BJ (cell line): ENCODE data around the gene LMNTD2. TPM values are rescaled to one million over a fixed set of nuclear protein-coding genes. Genes with fewer than 3 reads are reported as not detected.

Experiments used
- CTCF ChIA-PET: fragments of 350-600 bp; formaldehyde crosslinking; extraction: SDS; loops from one replicate; lab custom pipeline; 2021; ENCODE audit warnings: antibody characterized with exemption, inconsistent platforms; lab: Yijun Ruan, JAX
- POLR2A ChIA-PET: fragments of 300-600 bp; sonication (Branson Sonifier 250); formaldehyde crosslinking; extraction: SDS; loops from one replicate; lab custom pipeline; 2021; ENCODE audit warnings: antibody characterized with exemption; lab: Charles Lee
- DNase-seq: peaks from one replicate; pipeline ENCODE4 v3.0.0-alpha.2; 2011; ENCODE audit warnings: low read depth
- H3K27me3 ChIP-seq: 2 replicates; pipeline ENCODE4 v1.6.0; 2011; ENCODE audit warnings: low read length; ENCODE audit not compliant: control insufficient read depth, insufficient read depth
- H3K36me3 ChIP-seq: 2 replicates; pipeline ENCODE4 v1.5.1; 2011; ENCODE audit warnings: low read length; ENCODE audit not compliant: control insufficient read depth, insufficient read depth
- H3K4me3 ChIP-seq: 2 replicates; pipeline ENCODE4 v1.5.1; 2011; ENCODE audit warnings: low read depth, mild to moderate bottlenecking, control low read depth, low read length
- polyA plus RNA-seq: library from polyadenylated mRNA; depleted of rRNA; stranded (reverse); fragments of >200 nt; gene quantifications from 2 replicates; pipeline ENCODE4 v1.2.3, GENCODE V29; 2011
- TF ChIP-seq, protein P1 (sequence below): IDR thresholded peaks from 2 replicates; pipeline ENCODE4 v1.5.1; 2011; ENCODE audit warnings: low read depth, mild to moderate bottlenecking, control low read depth, inconsistent platforms, low read length, moderate library complexity; ENCODE audit not compliant: insufficient read depth

LMNTD2 gene
- polyA plus RNA-seq, 1 experiment = 2.5 TPM

DNA sequence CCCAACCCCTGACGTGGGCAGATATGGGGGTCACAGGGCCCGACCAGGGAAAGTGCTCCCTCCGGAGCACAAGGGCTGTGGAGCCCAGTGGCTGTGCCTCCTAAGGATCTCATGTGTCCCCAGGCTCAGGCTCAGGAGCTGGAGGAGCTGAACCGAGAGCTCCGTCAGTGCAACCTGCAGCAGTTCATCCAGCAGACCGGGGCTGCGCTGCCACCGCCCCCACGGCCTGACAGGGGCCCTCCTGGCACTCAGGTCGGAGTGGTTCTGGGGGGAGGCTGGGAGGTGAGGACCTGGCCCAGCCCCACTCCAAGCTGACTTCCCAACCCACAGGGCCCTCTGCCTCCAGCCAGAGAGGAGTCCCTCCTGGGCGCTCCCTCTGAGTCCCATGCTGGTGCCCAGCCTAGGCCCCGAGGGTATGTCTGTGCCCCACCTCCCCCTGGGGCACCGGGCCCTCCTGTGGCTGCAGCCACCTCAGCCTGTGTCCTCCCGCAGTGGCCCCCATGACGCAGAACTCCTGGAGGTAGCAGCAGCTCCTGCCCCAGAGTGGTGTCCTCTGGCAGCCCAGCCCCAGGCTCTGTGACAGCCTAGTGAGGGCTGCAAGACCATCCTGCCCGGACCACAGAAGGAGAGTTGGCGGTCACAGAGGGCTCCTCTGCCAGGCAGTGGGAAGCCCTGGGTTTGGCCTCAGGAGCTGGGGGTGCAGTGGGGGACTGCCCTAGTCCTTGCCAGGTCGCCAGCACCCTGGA is 2.7 kb upstream of the LMNTD2 start:
- CTCF ChIA-PET = interaction anchor here (0.8 to 3.1 kb wide), 3 partner anchors 8 to 165 kb away, joined by 4 to 13 read pairs (median 5); no protein-coding TSS in a partner anchor
- POLR2A ChIA-PET = interaction anchor here (0.5 to 3.2 kb wide), 4 partner anchors 12 to 259 kb away, joined by 3 to 22 read pairs (median 12); partner anchors contain the start of genes DEAF1 and PHRF1
- H3K27me3 ChIP-seq = no peaks in the 10 kb centered on the region
- TF ChIP-seq, protein P1, sequence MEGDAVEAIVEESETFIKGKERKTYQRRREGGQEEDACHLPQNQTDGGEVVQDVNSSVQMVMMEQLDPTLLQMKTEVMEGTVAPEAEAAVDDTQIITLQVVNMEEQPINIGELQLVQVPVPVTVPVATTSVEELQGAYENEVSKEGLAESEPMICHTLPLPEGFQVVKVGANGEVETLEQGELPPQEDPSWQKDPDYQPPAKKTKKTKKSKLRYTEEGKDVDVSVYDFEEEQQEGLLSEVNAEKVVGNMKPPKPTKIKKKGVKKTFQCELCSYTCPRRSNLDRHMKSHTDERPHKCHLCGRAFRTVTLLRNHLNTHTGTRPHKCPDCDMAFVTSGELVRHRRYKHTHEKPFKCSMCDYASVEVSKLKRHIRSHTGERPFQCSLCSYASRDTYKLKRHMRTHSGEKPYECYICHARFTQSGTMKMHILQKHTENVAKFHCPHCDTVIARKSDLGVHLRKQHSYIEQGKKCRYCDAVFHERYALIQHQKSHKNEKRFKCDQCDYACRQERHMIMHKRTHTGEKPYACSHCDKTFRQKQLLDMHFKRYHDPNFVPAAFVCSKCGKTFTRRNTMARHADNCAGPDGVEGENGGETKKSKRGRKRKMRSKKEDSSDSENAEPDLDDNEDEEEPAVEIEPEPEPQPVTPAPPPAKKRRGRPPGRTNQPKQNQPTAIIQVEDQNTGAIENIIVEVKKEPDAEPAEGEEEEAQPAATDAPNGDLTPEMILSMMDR = no peak
- H3K4me3 ChIP-seq = no peak overlapping the region
- DNase-seq = no peak
- peaks cover 22% of the 10 kb centered on the region for H3K36me3 ChIP-seq

DNA sequence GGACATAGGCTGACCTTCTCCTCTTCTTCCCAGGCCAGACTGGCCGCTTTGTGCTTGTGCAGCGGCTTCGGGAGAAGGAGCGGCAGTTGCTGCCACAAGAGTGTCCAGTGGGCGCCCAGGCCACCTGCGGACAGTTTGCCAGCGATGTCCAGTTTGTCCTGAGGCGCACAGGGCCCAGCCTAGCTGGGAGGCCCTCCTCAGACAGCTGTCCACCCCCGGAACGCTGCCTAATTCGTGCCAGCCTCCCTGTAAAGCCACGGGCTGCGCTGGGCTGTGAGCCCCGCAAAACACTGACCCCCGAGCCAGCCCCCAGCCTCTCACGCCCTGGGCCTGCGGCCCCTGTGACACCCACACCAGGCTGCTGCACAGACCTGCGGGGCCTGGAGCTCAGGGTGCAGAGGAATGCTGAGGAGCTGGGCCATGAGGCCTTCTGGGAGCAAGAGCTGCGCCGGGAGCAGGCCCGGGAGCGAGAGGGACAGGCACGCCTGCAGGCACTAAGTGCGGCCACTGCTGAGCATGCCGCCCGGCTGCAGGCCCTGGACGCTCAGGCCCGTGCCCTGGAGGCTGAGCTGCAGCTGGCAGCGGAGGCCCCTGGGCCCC is 1.6 kb upstream of the LMNTD2 start:
- POLR2A ChIA-PET = interaction anchor here (0.5 kb wide), 1 partner anchor 258 kb away, joined by 22 read pairs; no protein-coding TSS in a partner anchor
- H3K27me3 ChIP-seq = peaks cover 5% of the 10 kb centered on the region
- DNase-seq = no peak
- CTCF ChIA-PET = no interaction called here
- H3K4me3 ChIP-seq = peak overlapping the region; percentile 60; the same call in 1 of the 2 replicates
- peaks cover 19% of the 10 kb centered on the region for H3K36me3 ChIP-seq
- TF ChIP-seq, protein P1 = no peak

DNA sequence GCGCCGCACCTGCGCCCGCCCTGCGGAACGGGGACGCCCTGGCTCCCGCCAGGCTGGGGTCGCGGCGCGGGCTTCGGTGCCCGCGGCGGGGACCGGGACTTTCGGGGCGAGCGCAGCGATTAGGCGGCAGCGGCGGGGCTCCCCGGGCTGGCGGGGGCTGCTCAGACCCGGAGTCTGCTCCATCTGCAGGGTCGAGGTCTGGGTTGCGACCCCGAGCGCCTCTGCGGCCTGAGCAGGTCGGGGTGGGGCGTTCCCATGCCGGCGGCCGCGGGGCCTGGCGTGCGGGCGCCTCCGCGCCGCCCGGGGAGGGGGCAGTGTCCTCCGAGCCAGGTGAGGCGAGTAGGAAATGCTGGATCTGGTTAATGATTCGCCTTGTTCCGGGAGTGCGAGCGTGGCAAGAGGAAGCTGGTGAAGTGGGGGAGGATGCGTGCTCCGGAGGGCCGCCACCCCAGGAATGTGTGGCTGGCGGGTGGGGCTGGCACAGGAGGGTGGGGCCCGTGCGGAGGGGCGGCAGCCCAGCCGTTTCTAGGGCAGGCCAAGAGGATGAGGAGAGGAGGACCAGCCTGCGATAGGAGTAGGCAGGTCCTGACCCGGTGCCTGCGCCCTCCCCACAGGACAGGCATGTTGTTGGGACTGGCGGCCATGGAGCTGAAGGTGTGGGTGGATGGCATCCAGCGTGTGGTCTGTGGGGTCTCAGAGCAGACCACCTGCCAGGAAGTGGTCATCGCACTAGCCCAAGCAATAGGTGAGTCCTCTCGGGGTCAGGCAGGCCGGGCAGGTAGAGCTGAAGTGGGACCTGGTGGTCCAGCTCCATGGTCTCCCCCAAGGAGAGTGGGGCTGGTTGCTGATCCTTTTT is 838 bp upstream of the LMNTD2 start:
- Histone ChIP-seq H3K27me3 (peaks cover 12% of the 10 kb centered on the region), H3K36me3 (peaks cover 16% of the 10 kb centered on the region), H3K4me3 (peak overlapping the region; percentile 60)
- no peak for DNase-seq
- ChIA-PET CTCF (no interaction called here), POLR2A (no interaction called here)
- TF ChIP-seq, protein P1 = no peak

DNA sequence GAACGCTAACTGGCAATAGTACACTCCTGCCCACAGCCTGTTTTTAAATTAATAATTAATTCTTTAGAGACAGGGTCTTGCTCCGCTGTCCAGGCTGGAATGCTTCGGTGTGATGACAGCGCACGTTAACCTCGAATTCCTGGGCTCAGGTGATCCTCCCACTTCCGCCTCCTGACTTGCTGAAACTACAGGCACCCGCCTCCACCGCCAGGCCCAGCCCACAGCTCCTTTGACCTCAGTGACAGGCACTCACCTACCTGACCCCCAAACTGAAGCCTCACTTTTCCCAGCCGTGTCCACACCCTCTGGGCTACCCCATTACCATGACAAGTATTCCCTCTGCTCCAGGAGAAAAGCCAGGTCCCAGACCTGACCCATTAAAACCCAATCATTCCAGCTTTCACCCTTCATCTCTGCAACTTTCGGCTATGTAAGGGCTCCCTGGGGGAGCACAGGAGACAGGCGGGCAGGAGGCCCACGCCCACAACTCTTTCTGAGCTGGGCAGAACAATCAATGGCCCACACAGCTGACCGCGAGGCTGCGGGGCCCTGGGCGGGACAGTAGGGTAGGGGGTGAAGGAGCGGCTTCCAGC is 730 bp downstream of the LMNTD2 start:
- TF ChIP-seq, protein P1 = no peak
- Histone ChIP-seq H3K4me3 (peak overlapping the region; percentile 67), H3K27me3 (peaks cover 15% of the 10 kb centered on the region), H3K36me3 (peaks cover 8% of the 10 kb centered on the region)
- no peak for DNase-seq
- ChIA-PET POLR2A (no interaction called here), CTCF (interaction anchor here (0.9 to 1.3 kb wide), 2 partner anchors 163 to 168 kb away, joined by 3 to 5 read pairs; no protein-coding TSS in a partner anchor)
